HG03558 (cell line): ENCODE results near the gene GAS2L1.

Experiments used
- ATAC-seq: cut with Tn5 transposase; IDR thresholded peaks from one replicate; pipeline ENCODE4 v1.9.1; 2021; ENCODE audit warnings: moderate number of reproducible peaks; ENCODE audit not compliant: unreplicated experiment; ENCODE audit errors: extremely low read depth

Gene GAS2L1

DNA sequence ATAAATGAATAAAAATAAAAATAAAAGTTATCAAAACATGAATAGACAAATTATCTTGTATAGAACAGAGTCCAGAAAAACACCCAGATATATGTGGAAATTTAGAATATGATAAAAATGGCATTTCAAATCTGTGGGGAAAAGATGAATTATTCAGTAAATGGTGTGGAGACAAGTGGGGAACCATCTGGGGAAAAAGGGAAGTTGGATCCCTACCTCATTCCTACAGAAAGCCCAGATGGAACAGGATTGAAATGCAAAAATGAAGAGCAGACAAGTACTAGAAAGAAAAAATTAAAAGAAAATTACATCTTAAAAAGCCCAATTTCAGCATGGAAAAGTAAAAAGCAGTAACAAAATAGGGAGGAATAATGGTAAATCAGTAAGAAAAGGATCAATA is 17.2 kb downstream of the GAS2L1 start:
- no peak for ATAC-seq

DNA sequence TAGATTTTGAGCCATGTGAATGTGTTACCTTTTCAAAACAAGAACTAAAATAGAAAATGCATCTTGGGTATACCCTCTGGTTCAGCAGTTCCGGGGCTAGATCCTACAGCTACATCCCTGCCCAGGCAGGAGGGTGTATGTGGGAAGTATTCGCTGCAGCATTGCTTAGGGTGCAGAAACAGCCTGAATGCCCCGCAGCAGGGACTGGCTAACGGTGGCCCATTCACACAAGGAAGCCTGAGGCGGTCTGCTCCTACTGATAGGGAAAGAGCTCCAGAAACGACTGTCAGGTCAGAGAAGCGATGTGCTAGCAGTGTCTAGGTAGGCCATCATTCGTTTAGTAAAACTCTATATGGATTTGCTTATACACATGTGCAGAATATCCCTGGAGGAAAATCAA is 18.9 kb downstream of the GAS2L1 start:
- ATAC-seq, result no peak

DNA sequence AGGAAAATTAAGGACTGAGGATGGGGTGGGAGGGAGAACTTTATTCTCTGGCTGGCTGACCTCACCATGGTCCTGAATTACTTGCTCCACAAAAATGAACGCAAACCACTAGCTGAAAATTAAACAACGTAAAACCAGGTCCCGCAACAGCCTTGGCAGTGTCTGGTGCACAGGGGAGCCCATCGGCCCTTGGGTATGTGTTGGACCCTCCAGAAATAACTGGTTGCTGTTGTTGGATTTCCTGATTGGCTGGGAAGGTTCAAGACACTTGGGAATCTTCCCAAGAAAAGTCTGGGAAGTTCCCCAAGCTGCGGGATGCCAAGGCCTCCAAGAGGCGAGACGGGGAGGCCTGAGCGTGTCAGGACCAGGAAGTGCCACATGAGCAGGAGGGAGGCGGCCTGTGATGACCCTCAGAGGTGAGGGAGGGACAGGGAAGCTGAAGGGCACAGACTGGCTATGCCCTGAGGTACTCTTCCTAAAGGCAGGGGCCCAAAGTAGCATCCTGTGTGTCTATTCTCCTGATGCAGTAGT is 19.4 kb downstream of the GAS2L1 start:
- no peak for ATAC-seq

DNA sequence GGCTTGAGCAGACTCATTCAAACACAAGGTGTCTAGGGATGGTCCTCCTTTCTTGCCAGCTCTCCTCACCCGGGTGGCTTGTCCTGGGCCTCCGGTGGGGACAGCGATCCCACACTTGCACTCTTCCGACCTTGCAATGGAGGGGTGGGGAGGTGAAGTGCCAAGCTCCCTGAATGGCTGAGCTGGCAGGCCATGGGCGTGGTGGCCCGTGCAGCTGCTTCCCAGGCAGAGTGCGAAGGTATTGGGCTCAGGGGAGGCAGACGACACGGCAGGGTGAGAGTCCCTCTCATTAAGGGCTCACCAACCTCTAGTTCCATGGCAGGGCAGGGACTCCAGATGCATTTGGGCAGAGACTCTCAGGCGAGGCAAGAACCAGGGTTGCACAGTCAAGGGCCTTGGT is 20.0 kb downstream of the GAS2L1 start:
- ATAC-seq, result no peak

DNA sequence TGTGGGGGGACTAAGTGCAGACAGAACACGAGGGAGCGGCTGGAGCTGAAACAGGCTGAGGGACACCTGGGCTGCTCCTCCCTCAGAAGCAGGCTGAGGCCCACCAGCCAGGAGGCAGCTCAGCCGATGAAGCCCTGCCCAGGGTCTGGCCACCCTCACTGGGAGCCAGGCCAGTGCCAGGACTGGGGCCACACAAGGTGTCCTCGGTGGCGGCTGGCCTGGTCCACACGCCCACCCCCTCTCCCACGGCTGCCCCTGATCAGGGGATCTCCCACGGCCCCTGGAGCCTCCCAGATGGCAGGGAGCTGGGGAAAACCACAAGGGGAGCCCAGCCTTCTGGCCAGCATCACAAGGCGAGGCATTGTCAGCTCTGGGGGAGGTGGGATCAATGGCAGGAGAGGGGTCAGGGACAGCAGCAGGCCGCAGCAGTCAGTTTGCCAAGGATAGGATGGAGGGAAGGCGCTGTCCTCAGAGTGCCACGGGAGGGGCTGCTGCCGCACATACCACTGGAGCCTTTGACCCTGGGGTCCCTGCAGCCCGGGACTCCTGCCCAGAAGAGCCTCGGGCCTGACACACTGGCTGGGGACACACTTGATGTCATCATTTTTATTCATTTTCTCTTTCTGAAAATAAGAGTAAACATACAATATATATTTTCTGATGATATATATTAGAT is 20.8 kb downstream of the GAS2L1 start:
- ATAC-seq, result no peak

DNA sequence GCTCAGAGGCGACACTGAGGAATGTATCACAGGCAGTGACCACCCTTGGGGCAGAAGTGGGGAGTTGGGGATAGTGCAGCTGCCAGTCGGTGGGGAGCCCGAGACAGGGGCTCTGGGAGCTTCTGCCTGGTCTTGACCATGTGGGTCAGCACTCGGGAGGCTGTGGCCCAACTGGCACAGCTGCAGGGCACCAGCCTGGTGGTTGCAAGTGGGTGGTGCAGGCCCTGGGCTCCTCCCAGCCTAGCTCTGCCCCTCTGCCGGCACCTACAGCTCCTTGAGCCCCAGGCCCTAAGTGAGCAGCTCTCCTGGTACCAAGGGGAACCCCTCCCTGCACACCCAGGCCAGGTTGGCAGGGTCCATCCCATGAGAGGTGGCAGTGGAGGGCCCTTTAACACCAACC is 21.6 kb downstream of the GAS2L1 start:
- ATAC-seq, result no peak

DNA sequence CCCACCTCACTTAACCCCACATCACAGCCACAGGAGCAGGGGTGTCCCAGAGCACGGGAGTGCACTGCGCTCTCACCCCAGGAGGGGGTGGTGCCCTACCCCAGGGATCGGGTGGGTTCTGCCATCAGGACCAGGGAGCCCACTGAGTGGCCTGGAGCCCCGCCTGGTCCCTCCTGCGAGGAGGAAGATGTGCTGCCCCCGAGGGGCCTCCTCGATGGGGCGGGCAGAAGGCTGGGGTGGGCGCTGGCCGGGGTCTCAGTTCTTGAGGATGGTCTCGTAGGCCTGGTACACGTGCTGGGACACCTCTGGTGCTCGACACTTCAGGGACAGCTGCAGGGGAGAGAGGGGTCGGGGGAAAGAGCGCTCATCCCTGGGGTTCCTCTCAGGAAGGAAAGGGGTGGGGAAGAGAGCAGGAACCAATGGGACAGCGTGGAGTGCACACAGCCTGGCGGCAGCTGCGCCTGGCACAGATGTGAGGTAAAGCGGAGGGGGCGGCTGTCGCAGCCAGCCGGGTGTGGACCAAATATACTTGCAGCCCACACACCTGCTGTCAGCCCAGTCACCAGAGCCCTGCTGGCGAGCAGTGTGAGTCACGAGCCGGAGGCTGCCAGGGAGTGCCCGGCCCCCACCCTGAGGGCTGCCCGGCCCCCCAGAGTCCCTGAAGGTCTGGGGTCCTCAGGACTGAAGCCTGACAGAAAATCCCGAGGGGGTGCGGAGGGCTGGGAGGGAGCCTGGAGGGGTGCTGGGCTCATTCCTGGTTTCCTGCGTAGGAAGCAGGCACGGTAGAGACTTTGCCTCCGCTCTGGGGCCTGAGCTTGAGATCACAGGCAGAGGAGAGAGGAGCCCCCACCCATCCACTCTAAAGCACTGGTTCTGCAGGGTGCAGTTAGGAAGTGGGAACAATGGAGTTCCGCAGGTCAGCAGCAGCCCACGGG is 22.4 kb downstream of the GAS2L1 start:
- ATAC-seq, result no peak

DNA sequence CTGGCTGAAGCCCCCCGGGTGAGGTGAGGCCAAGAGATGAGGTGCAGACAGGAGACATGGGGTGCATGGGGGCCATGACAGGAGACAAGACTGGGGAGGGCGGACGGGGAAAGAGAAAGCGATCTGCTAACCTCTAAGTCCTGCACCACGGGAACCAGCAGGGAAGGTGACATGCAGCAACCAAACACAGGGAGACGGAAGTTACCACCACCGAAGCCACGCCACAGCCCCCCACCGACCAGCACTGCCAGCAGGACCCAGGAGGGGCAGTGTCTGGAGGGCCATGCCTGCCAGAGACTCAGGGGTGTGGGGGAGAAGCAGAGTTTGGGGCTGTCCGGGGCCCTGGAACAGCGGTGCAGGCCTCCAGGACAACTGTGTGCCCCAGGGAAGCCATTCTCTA is 23.1 kb downstream of the GAS2L1 start:
- no peak for ATAC-seq

DNA sequence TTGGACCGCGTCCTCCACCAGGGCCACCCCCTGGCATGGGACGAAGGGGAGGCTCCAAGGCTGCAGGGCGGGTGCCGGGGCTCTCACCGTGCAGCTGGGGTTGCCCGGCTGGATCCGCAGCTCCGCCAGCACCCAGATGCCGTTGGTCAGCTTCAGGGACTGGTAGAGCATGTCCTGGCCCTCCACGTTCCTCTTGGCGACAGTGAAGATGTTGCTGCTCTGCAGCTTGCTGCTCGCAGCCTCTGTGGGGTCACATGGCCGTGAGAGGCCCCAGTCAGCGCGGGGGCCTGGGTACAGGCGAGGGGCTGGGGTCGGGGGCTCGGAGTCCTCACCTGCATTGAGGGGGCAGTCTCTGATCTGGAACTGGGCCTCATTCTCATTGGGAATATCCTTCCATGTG is 23.8 kb downstream of the GAS2L1 start:
- no peak for ATAC-seq

DNA sequence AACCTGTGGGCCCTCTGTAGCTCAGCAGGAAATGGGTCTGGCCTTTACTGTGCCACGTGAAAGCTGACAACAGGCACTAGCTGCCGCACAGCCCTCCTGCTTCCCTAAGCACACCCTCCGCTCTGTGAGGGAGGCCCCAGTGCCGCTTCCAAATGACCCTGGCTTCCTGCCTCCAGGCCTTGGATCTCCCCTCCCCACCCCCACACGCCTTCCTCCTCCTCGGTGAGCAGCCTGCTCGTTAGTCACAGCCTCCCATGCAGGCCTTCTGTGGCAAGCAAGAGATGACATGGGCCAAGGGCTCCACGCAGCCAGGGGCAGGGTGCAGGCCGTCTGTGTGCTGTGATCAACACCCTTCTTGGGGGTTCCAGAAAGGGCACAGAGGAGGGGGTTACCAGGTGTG is 24.3 kb downstream of the GAS2L1 start:
- no peak for ATAC-seq

DNA sequence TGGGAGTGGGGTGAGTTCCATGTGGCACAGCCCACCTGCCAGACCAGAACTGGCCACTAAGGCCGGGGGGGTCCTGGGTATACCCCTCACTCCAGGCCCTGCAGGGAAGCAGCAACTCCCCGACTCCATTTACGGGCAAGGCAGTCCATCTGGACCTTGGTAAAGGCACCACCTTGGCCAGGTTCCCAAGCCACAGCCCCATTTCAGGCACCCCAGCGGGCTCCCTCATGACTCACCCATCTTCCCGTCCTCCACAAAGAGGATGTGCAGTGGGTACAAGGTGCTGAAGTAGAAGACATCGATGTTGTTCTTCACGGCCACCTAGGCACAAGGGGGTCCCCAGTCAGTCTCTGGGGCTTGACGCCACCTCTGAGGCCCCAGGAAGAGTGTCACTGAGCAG is 24.8 kb downstream of the GAS2L1 start:
- ATAC-seq, result no peak

DNA sequence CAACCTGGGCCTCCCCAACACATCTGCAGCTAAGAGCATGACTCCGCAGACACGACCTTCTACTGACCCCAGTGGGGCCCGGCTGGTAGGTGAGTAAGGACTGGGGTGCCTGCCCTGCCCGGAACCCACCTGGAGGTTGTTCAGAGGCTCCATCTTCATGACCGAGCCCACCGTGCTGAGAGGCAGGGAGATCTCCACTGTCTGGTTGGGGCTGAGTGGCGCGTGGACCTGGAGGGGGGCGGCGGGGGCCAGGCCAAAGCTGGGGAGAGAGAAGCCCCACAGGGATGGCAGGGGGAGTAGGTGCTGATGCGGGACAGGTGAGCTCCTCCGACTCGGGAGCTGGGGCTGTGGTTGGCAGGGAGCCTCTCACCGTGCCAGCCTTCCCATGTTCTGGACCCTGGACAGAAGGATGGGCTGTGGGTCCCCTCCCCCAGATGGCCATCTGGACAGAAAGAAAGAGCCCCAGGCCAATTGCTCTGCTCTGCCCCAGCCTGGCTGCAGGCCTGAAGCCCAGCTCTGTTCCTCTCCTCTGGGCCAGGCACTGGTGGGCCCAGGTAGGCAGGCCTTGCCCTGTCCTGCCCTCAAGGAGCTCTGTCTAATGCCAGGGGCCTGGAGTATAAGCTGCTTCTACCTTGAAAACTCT is 25.3 kb downstream of the GAS2L1 start:
- ATAC-seq, result no peak

DNA sequence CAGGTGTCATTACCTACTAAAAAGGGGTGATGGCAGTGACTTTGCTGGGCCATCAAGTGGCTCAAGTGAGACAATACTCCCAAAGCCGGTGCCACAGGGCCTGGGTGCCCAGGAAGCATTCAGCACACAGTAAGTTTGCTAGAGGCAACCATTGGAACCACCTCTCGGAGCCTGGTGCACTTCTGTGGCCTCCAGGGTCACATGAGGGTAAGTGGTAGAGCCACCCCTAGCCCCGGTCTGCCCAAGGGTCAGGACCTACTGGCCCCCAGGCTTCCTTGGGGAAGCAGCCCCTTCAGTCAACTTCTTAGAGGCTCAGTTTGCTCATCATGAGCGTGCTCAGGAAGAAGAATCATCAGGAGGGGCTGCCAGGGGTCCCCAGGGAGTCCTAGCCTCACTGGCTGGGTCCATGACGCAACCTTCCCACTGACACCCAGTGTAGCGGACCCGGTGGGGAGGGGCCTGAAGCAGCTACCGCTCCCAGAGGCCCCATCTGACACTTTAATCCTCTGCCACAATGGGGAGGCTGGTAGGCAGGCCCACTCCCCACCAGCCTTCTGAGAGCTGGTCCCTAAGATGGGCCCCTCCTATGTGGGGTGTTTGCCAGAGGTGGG is 26.5 kb downstream of the GAS2L1 start:
- ATAC-seq, result no peak

DNA sequence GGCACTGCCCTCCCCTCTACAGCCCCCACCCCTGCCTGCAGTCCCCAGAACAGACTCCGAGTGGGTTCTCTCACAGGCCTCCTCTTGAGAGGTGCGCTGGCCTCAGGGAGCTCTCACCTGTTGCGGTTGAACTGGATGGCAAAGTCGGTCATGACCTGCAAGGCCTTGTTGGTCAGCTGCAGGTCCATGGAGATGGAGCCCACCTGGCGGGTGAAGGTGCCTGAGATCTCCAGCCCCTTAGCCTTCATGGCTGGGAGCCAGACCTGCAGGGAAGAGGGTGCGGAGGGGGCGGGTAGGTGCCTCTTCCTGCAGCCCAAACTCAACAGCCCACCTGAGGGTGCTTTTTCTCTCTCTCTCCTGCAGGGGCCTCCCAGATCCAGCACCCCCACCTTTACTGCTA is 27.7 kb downstream of the GAS2L1 start:
- no peak for ATAC-seq

DNA sequence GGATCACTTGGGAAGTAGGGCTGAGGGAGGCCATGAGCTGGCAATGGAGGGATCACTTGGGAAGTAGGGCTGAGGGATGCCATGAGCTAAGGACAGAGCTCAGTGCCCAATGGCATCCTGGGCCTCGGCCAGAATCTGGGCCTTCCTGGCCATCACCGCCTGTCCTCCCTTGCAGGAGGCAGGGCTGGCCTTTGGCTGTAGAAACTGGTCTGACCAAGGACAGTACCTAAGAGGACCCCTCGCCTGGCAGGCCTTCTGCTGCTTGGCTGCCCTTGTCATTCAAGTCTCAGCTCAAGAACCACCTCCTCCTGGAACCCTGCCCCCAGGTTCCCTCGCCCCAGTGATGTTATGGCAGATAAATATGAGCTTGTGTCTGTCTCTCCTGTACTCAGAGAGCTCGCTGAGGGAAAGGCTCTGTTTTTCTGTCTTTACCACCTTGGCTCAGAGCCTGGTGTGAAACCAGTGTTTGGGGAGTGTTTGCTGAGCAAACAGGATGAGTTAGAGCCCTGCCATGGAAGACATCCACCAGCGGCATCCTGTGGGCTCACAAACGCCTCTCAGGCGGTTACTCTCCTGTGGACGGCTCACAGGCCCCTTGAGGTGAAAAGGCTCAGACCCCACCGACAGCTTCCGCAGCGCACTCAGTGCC is 28.4 kb downstream of the GAS2L1 start:
- ATAC-seq, result no peak

DNA sequence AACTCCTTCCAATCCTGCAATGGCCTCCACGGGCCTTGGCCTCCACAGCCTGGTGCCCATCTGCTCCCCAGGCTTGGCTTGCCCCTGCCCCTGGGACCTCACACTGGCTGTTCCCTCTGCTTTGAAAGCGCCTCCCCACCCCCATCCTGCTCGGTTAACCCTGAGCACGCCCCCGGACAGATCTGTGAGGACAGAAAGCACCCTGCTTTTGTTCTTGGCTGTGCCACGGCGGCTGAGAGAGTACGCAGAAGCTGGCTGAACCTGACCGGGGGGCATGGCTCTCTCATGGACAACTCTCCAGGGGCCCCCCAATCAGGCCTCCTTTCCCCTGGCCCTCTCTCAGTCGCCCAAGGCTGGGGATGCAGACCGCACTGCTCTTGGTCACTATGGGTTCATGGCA is 29.2 kb downstream of the GAS2L1 start:
- no peak for ATAC-seq

DNA sequence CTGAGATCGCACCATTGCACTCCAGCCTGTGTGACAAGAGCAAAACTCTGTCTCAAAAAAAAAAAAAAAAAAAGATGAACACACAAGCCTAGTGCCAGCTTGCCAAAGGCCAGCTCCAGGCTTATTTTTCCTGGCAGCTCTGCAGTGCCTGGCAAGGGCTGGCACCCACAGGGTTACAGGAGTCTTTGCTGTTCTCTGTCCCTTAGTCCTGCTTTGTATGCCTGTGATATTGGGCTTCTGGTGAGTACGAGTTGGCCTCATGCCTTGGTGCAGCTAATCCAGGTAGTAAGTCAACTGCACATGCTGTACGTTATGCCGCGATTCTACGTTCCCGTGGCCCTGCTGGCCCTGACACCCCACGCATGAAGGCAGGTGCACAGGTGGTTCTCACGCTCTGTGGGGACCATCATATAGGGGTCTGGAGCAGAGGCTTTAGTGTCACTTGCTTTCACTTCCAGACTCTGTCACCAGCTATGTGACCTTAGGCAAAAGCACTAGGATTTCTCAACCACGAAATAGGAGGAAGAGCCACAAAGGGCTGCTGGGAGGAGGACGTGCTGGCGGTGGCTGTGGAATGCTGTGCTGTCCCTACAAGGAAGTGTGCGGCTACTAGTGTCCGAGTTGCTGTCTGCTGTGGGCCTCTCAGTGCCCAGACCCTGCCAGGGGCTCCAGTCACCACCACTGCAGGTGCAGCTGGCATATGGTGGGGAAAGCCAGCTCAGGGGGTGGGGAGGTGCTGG is 30.5 kb downstream of the GAS2L1 start:
- no peak for ATAC-seq

DNA sequence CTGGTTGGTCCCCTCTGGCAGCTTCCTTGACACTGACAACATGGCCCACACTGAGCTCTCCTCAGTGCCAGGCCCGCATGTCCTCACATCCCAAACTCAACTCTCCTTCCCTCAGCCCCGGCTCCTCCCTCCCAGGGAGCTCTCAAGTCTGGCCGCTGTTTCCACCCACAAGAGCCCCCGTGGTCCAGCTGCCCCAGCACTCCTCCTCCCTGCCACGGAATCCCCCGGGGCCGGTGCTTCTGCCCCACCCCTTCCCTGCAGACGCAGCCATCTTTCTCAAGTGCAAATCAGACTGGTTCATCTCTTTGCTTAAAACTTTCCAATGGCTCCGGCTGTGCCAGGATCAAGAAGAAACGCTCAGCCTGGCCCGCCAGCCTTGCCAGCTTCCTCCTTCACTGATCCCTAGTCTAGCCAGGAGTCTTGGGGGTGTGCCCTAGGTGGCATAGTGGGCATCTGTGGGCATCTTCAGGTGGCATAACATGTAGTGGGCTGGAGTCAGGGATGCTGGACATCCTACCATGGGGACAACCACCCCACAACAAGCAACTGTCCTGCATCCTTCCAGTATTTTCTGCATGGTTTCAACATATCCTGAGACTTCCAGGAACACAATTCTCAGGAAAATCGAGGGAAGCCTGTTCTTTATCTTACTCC is 31.3 kb downstream of the GAS2L1 start:
- no peak for ATAC-seq

DNA sequence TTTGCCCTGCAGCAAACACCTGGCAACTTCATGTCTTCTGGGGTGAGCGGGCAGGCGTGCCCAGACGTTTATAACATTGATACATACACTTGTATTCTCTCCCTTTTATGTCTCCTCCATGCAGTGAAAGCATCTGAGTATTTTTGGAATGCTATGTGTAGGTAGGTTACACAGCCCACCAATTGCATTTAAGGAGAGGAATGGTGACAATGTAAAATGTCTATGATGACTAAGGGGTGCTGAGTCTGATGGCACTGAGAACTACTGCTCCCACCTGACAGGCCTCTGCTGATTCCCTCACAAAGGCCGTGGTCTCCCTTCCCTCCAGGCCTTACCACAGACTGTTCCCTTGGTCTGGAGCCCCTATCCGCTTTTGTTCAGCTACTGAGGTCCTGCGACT is 31.9 kb downstream of the GAS2L1 start:
- ATAC-seq, result no peak
